ENCODE results near the gene SFSWAP. TPM values are rescaled to one million over a fixed set of nuclear protein-coding genes. Genes with fewer than 3 reads are reported as not detected.
"Not testable (repeated sequence)": the region's sequence is repeated elsewhere in the genome, so short reads cannot be mapped to it uniquely, and the experiment has no call there.

Gene SFSWAP
- 14.5 and 15.4 TPM in 2 replicates for total RNA-seq

DNA sequence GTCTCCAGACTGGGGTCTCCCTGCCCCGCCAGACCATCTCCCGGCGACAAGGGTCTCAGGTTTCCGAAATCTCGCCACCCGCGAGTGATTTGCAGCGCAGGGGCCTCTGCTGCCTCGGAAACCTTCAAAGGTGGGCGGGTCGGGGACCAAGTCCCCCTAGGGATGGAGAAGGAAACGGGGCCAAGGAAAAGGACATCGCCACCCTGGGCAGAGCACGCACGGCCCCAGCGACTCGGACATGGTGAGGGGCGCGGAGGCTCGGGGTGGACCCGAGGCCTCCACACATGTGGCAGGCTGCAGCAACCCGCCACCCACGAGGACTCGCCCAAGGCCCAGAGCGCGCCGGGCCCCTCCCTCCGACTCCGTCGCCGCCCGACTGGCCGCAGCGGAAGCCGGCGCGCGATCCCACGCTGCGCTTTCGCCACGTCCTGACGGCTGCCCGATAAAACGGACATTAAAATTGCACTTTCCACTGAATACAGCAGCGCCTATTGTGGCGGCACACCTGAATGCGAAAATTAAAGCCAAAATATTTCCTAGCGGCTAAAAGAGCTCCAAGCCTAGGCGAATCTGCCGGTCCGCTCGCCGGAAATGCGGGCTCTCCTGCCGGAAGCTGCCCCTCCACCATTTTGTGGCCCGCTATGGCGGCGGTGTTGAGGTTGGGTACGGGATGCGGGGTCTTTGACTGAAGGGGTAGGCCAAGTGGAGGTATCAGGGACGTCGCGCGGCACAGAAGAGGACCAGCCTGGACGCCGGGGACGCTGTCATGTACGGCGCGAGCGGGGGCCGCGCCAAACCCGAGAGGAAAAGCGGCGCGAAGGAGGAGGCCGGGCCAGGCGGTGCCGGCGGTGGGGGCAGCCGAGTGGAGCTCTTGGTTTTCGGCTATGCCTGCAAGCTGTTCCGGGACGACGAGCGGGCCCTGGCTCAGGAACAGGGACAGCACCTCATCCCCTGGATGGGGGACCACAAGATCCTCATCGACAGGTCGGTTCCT is at the start of gene SFSWAP:
TSS of gene SFSWAP (plus strand) at position 627 of the 994 bp plus-strand sequence. CDS start at position 767, 140 bp downstream.
- peak; percentile 39 to 74 for DNase-seq (ENCODE audit: low read depth in 2 of 2)

DNA sequence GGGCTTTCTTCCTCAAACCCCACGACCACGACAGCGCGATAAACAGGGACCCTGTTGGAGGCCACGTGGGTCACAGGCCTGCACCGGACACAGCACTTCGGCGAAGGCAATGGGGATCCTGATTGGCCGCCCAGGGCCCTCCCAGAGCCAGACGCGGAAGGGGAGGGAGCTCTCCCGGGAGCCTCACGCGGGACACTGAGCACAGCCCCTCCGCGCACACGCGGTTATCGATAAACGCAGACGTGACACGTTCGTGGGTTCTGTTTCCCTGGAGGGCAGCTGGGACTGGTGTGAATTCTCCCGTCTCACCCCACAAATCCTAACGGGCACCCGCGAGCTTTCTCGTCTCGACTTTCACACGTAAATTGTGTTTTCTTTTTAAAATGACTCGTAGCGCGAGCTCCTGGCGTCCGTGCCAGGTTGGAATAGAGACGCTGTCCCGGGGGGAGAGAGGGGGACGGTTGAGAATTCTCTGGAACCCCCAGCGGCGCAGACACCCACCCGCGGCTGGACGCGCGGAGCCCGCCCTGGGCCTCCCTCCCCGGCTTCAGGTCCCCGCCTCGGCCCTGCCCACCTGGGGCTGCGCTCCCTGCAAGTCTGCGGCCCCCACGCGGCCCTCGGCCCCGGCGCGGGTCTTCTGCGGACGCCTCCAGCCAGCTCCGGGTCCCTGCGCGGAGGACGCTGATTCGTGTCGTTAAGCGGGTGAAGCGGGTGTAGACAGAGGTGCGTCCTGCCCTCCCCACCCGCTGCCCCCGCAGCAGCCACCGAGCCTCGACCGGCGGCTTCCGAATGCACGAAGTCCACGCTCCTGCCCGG is 49.5 kb upstream of the SFSWAP start:
- DNase-seq (ENCODE audit: low read depth in 2 of 2): not testable (repeated sequence)

DNA sequence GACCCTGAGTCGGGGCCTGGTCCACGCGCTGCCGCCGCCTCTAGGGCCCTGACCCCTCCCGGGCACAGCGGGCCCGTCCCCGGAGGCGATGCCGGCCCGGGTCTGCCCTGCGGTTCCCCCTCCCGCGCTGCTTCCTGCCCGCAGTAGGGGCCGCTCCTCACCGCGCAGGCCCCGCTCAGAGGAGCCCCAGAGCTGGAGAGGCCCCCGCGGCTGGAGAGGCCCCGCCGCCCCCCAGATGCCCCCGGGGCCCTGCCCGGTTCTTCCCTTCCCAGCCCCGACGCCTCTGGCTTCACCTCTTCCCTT is 49.0 kb upstream of the SFSWAP start:
- not testable (repeated sequence) for DNase-seq (ENCODE audit: low read depth in 2 of 2)

DNA sequence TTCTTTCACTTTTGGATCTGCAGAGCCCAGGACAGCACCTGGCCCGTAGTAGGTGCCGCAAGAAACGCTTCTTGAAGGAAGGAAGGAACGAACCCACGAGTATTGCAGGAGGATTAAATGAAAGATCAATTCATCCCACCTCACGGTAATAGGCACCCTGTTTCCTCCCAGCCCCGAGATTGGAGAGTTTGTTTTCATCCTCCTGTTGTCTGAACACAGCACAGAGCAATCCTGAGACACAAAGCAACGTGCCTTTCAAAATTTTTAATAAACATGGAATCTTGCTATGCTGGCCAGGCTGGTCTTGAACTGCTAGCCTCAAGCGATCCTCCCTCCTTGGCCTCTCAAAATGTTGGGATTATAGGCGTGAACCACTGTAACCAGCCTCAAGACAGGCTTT is 48.5 kb upstream of the SFSWAP start:
- not testable (repeated sequence) for DNase-seq (ENCODE audit: low read depth in 2 of 2)

DNA sequence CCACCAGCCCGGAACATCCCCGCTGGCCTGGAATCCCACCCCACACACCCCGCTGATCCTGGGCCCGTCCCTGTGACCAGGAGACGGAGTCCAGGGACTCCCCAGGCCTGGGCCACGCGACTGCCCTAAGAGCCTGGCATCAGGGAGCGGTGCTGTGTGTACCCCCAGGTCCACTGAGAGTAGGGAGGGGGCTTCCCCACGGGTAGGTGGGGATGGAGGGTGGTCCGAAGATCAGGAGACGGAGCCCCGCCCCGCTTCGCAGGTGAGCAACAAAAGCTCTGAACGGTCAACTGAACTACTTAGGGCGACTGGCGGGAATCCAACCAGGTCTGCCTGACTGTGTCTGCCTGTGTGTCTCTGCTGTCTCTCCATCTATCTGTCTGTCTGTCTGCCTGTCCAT is 45.2 kb upstream of the SFSWAP start:
- not testable (repeated sequence) for DNase-seq (ENCODE audit: low read depth in 2 of 2)

GRCh38 chr12:131666486-131666885 is 44.4 kb upstream of the SFSWAP start:
- DNase-seq (ENCODE audit: low read depth in 2 of 2): not testable (repeated sequence)

DNA sequence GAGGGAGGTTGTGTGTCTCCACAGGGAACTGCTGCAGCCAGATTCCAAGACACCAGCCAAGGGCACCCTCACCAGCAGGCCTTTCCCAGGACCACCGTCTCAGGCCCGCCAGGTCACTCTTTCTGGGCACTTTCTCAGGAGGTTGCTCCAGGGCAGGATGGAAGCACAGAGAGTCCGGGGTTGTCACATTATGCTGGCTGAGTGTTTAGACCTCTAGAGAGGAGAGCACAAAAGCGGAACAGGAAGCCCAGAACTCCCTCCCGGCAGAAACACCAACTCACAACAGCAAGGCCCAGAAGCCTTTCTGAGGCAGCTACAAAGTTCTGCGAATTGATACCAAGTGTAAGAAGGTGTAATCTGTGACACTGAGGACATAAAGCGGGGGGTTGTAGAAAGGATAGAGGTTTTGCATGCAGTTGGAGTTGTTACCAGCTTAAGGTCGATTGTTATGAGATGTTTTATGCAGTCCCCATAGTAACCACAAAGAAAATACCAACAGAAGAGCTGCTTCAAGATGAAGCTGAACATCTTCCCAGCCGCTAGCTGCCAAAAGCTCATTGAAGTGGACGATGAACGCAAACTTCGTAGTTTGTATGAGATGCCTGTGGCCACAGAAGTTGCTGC is 43.8 kb upstream of the SFSWAP start:
- DNase-seq (ENCODE audit: low read depth in 2 of 2): not testable (repeated sequence)

DNA sequence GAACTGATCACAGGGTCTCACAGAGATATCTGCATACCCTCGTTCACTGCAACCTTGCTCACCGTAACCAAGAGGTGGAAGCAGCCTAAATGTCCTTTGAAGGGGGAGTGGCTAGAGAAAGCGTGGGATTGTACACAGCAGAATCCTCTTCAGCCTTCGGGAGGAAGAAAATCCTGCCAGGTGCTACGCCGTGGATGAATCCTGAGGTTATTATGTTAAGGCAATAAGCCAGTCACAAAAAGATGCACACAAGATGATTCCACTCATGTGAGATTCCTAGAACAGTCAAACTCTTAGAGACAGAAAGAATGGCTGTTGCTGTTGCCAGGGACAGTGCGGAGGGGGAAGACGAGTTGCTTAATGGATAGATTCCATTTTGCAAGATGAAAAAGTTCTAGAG is 39.6 kb upstream of the SFSWAP start:
- DNase-seq (ENCODE audit: low read depth in 2 of 2): no peak

- DNase-seq (ENCODE audit: low read depth in 2 of 2): no peak
Measured at GRCh38 chr12:131671871-131672270, 39.0 kb upstream of the SFSWAP start.

DNA sequence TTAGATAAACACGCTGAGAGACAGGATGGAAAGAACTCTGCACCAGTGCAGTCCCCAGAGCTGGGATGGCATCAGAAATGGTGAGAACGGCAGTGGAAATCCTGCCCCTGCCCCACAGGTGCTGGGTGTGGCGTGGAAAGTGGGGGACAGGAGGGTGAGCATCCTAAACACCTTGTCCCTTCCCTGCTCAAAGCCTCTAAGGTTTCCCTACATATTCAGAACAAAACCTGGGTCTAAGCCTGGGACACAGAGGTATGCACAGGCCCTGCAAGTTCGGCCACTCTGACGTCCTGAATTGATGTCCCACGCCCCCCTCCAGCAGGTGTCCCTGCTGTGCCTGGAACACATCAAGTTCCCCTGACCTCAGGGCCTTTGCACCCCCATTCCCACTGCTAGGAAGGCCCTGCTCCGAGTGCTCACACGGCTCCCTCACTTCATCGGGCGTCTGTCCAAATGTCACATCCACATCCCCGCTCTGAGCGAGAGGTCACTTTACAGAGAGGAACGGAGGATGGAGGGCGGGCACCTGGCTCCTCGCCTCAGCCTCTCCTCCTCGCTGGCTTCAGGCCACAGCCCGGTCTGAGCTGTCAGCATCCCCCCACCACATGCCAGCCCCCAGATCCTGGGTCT is 38.5 kb upstream of the SFSWAP start:
- DNase-seq (ENCODE audit: low read depth in 2 of 2): no peak

DNA sequence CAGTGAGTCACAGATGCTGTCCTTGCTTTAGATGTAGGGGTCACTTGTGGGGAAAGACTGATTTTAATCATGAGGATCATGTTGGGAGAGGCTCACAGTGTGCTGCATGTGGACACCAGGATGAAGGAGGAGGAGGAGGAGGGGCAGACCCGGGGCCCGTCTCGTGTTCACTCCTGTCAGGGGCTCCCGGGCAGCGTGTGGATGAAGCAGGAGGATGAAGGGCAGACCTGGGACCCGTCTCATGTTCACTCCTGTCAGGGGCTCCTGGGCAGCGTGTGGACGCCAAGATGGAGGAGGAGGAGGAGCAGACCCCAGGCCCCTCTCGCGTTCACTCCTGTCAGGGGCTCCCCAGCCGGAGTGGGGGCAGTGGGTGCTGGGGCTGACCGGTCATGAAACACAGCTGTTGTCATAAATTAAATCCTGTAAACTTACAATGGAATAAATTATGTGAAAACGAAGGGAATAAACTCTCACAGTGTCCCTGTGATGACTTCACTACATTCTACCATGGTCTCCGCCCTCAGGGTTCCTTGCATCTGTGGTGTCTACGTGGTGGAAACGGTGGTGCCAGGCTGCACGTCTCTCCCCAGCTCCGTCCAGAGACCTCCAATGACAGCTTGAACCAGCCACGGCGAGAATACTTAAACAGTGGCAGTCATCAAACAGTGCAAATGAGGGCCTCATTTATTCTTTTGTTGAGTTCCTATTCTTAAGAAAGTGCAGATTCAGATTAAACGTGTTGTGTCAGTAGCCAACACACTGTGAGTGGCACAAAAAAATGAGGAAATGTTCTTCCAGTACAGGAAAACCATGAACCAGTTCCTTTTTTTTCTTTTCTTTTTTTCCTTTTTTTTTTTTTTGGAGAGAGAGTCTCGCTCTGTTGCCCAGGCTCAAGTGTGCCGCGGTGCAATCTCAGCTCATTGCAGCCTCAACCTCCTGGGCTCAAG is 37.7 kb upstream of the SFSWAP start:
- no peak for DNase-seq (ENCODE audit: low read depth in 2 of 2)

- no peak for DNase-seq (ENCODE audit: low read depth in 2 of 2)
Measured at GRCh38 chr12:131673888-131674257, 37.0 kb upstream of the SFSWAP start.

DNA sequence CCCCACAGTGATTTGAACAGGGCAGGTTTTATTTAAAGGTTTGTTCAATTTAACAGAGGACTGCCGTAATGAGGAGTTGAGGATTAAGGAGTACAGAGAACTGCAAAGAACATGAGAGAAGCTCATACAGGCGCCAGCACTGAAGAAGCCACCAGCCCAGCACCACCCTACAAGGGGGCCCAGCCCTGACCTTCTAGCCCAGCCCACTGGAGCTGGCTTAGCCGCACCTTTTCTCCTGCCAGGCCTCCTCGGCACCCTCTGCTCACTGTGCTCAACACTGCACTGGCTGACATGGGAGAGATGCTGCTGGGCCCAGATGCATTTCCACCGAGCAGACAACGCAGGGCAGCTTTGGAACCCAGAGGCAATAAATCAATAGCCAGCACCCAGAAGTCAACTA is 36.5 kb upstream of the SFSWAP start:
- DNase-seq (ENCODE audit: low read depth in 2 of 2): no peak

DNA sequence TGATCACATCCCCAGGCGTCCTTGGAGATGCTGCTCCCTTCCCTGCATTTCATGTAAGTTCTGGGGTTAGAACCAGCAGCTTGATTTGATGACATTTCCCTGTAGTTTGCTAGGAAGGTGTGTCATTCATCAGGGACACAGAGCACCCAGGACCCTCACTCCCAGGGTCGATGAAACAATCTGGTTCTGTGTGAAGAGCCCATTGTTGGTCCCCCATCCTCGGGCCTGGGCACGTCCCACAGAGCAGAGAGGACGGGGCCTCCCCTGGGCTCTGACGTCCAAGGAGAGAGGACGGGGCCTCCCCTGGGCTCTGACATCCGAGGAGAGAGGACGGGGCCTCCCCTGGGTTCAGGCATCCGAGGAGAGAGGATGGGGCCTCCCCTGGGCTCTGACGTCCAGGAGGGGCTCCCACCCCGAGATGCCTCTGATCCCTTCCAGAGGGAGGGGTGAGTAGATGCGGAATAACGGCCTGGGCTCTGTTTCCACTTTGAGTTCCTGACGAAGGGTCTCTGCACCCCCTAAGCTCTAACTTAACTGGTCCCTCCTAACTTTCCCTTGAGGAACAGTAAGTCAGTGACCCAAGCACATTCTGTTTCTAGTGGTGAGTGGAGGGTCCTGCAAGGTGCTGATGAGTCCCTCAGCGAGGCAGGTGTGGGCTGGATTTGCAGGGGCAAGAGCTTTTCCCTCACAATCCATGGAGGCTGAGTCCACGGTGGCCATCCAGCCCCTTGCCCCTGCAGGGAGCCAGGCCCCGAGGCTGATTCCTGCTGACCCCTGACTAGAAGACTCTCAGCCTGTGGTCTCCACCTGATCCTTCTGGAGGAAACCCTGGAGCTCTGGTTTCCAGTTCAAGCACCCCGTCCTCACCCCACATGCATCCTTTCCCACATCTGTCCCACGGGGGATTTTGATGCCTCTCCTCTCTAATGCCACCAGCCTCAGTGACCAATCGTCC is 35.5 kb upstream of the SFSWAP start:
- no peak for DNase-seq (ENCODE audit: low read depth in 2 of 2)

GRCh38 chr12:131676544-131676943 is 34.3 kb upstream of the SFSWAP start:
- no peak for DNase-seq (ENCODE audit: low read depth in 2 of 2)

GRCh38 chr12:131677067-131677466 is 33.8 kb upstream of the SFSWAP start:
- not testable (repeated sequence) for DNase-seq (ENCODE audit: low read depth in 2 of 2)

- DNase-seq (ENCODE audit: low read depth in 2 of 2): no peak
Measured at GRCh38 chr12:131677699-131678098, 33.2 kb upstream of the SFSWAP start.

DNA sequence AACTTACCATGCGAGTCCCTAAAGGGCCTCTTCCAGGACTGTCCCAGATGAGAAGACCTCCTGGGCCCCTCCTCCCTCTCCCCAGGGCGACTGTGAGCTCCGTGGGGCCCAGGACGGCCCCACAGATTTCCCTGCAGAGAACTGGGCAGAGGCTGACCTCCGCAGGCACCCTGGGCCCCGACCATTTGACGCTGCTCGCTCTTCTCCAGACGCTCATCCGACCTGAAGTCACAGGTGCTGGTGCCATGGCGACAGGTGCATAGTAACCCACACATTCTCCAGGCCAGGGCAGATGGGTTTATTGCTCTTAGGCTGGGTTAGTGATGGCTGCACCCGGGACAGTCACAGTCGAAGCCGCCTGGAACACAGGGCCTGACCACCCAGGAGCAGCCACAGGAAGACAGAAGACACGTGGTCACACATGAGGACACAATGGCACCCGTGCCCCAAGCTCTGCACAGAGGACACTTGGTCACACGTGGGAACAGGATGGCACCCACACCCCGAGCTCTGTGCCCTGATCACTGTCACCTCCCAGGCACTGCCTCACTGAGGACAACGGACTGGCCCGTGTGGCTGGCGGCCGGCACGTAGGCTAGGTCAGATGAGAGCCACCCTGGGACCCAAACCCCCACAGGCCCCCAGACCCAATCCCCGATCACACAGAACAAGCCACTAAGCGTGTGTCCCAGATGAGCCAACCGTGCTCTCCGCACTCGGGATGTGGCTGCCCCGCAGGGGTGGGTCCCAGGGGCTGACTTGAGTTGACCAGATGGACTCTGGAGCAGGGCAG is 32.3 kb upstream of the SFSWAP start:
- DNase-seq (ENCODE audit: low read depth in 2 of 2): not testable (repeated sequence)
